ENCODE measurements around the gene TMEM14A. TPM values are rescaled to one million over a fixed set of nuclear protein-coding genes. Genes with fewer than 3 reads are reported as not detected.

TMEM14A gene
- total and polyA plus RNA-seq, 2 of the 8 experiments (the other 6 are each of a cell fraction or from before 2014, with no cell fraction given): 11.1 to 11.2 TPM

DNA sequence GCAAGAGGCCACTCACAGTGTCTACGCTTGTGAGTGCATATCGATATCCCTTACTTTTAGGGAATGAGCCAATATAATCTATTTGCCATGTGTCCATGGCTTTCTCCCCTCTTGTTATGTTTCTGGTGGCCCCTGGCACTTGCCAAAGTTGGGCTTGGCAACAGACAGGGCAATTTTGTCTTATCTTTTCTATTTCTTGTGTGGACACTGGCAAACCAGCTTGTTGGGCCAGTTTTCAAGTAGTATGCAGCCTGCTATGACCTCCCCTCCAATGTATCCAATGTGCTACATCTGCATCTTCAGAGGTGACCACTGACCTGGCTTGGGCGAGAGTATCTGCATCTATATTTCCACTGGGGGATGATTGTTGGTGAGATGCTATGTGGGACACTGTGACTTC is 63.2 kb downstream of the TMEM14A start:
- CTCF ChIA-PET (ENCODE audit: partially characterized antibody): interaction anchor here (1.1 kb wide), 1 partner anchor 9 kb away, joined by 6 read pairs; no protein-coding TSS in a partner anchor
- TF ChIP-seq GTF2F1 (IDR thresholded peaks at IDR 0.05; ENCODE audit: borderline replicate concordance, low read depth, low read length) (no peak), TAF7 (optimal IDR thresholded peaks at IDR 0.05; ENCODE audit: borderline replicate concordance, low read depth, low read length) (no peak), SRF (IDR thresholded peaks at IDR 0.05; ENCODE audit: low read depth, low read length) (no peak), EGR1 (IDR thresholded peaks at IDR 0.05; ENCODE audit: borderline replicate concordance, low read depth, low read length) (no peak), TEAD4 (IDR thresholded peaks at IDR 0.05; ENCODE audit: low read depth, low read length) (no peak), CTBP2 (IDR thresholded peaks at IDR 0.05; ENCODE audit: borderline replicate concordance, insufficient read depth, insufficient read length, low read length) (no peak), KDM1A (IDR thresholded peaks at IDR 0.05; ENCODE audit: borderline replicate concordance, low read length) (no peak), CBX5 (IDR thresholded peaks at IDR 0.05; ENCODE audit: low read depth, low read length) (no peak), GABPA (IDR thresholded peaks at IDR 0.05; ENCODE audit: borderline replicate concordance, insufficient read depth, low read length) (no peak), CREB1 (IDR thresholded peaks at IDR 0.05) (no peak), SP4 (IDR thresholded peaks at IDR 0.05; ENCODE audit: low read length) (no peak), BACH1 (IDR thresholded peaks at IDR 0.05; ENCODE audit: low read length) (no peak), CEBPB (IDR thresholded peaks at IDR 0.05; ENCODE audit: low read depth, low read length) (no peak)
- TF ChIP-seq, protein P1, sequence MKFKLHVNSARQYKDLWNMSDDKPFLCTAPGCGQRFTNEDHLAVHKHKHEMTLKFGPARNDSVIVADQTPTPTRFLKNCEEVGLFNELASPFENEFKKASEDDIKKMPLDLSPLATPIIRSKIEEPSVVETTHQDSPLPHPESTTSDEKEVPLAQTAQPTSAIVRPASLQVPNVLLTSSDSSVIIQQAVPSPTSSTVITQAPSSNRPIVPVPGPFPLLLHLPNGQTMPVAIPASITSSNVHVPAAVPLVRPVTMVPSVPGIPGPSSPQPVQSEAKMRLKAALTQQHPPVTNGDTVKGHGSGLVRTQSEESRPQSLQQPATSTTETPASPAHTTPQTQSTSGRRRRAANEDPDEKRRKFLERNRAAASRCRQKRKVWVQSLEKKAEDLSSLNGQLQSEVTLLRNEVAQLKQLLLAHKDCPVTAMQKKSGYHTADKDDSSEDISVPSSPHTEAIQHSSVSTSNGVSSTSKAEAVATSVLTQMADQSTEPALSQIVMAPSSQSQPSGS (IDR thresholded peaks at IDR 0.05; ENCODE audit: low read length): no peak

More for the DNA sequence above, 63.2 kb downstream of the TMEM14A start:
- H2BK120ac ChIP-seq (replicated peaks; ENCODE audit: low read depth, low read length): no peak overlapping the region
- H4K8ac ChIP-seq (ENCODE audit: extremely low read depth, insufficient read depth, low read length): no peak overlapping the region
- 90% methylated on average over 3 of the region's 3 CpGs; no CpG with 5 or more reads in 1 of the 2 experiments for WGBS, 2 experiments (ENCODE audit: extremely low coverage in 1 of 2, insufficient coverage in 1 of 2, insufficient read length in 1 of 2, insufficient replicate concordance in 2 of 2, low coverage in 1 of 2, low lambda C conversion rate in 2 of 2, missing lambda C conversion rate in 1 of 2)
- no peak overlapping the region for H3K18ac ChIP-seq (ENCODE audit: extremely low read depth, low read length)
- POLR2A ChIA-PET (ENCODE audit: partially characterized antibody): no interaction called here
- FAIRE-seq: no peak
- H2BK20ac ChIP-seq (ENCODE audit: low read length): no peak overlapping the region
- no peaks in the 10 kb centered on the region; the same call in 1 of the 2 replicates for H3K79me1 ChIP-seq (ENCODE audit: low read depth, low read length)
- no peak overlapping the region for H3K56ac ChIP-seq (replicated peaks; ENCODE audit: insufficient read length, low read depth, low read length)
- no peaks in the 10 kb centered on the region for H3K27me3 ChIP-seq (replicated peaks in 1 of 4; ENCODE audit: control insufficient read depth in 3 of 4, extremely low read depth in 1 of 4, insufficient read depth in 3 of 4, low read length in 3 of 4)
- H3K9me3 ChIP-seq (ENCODE audit: insufficient read depth in 2 of 2, low read depth in 1 of 2, low read length in 1 of 2): no peaks in the 10 kb centered on the region
- no peak overlapping the region for H3K23ac ChIP-seq (ENCODE audit: insufficient read length)
- no peaks in the 10 kb centered on the region for H3K23me2 ChIP-seq (ENCODE audit: low read depth, low read length)
- no peaks in the 10 kb centered on the region for H3K79me2 ChIP-seq (ENCODE audit: control insufficient read depth in 1 of 2, insufficient read depth in 2 of 2, low read length in 2 of 2)
- no peak overlapping the region for H2AK5ac ChIP-seq (ENCODE audit: low read depth, low read length)
- H2BK15ac ChIP-seq (ENCODE audit: low read length): 0 out of 2 replicates have a peak overlapping the region, but pooled peaks have one; percentile 9
- no peak overlapping the region for H3K9ac ChIP-seq (replicated peaks in 1 of 4; ENCODE audit: extremely low read depth in 1 of 4, low read depth in 3 of 4, low read length in 3 of 4)
- H3K4ac ChIP-seq (replicated peaks; ENCODE audit: insufficient read length, low read depth, low read length): no peak overlapping the region
- no peak overlapping the region for H2BK5ac ChIP-seq (ENCODE audit: low read depth, low read length)
- no peak overlapping the region for H3K27ac ChIP-seq (ENCODE audit: low read depth, low read length)
- H3K14ac ChIP-seq (ENCODE audit: insufficient read length): no peak overlapping the region
- H2BK12ac ChIP-seq (ENCODE audit: low read depth, low read length): 0 out of 2 replicates have a peak overlapping the region, but pooled peaks have one; percentile 4
- no peak for DNase-seq (ENCODE audit: low read depth in 1 of 2, low spot score in 2 of 2)
- H3K4me1 ChIP-seq (replicated peaks in 1 of 4; ENCODE audit: control insufficient read depth in 3 of 4, insufficient read depth in 4 of 4, low read length in 3 of 4): peaks cover 0 to 8% (median 2%) of the 10 kb centered on the region in 4 experiments; a peak in 3 of 7 replicates
- no peak overlapping the region for H2AFZ ChIP-seq (ENCODE audit: low read length)
- no peak overlapping the region for H3K4me3 ChIP-seq (ENCODE audit: extremely low read depth in 1 of 4, insufficient read depth in 2 of 4, low read depth in 3 of 4, low read length in 4 of 4)
- H4K91ac ChIP-seq (replicated peaks; ENCODE audit: insufficient read length, low read length): no peak overlapping the region
- no peak overlapping the region for H4K5ac ChIP-seq (ENCODE audit: insufficient read length, low read depth, low read length)
- no peaks in the 10 kb centered on the region for H4K20me1 ChIP-seq (replicated peaks in 1 of 2; ENCODE audit: control insufficient read depth in 1 of 2, insufficient read depth in 2 of 2, low read length in 2 of 2)
- no peaks in the 10 kb centered on the region for H3K36me3 ChIP-seq (ENCODE audit: control insufficient read depth in 2 of 4, insufficient read depth in 4 of 4, low read length in 3 of 4)
- no peak overlapping the region for H3K4me2 ChIP-seq (ENCODE audit: insufficient read depth in 1 of 2, low read depth in 2 of 2, low read length in 2 of 2)
